ENCODE data around the gene CHMP2B. TPM values are rescaled to one million over a fixed set of nuclear protein-coding genes. Genes with fewer than 3 reads are reported as not detected.

Gene CHMP2B
- total RNA-seq, 2 experiments from 2014 or later, result 11.5 to 31.5 TPM

- Histone ChIP-seq H3K4me1 (ENCODE audit: insufficient read depth, low read length, poor library complexity, severe bottlenecking) (no peaks in the 10 kb centered on the region), H3K36me3 (ENCODE audit: insufficient read depth, low read length) (no peaks in the 10 kb centered on the region), H3K27ac (ENCODE audit: low read depth, low read length, poor library complexity, severe bottlenecking) (no peak overlapping the region), H3K9me2 (ENCODE audit: insufficient read depth, low read length) (no peaks in the 10 kb centered on the region), H3K4me2 (ENCODE audit: low read length) (no peak overlapping the region), H3K9me3 (ENCODE audit: low read length) (no peaks in the 10 kb centered on the region), H4K20me1 (ENCODE audit: insufficient read depth, low read length) (no peaks in the 10 kb centered on the region), H2AFZ (ENCODE audit: low read length) (no peak overlapping the region), H3K4me3 (ENCODE audit: low read depth, low read length, poor library complexity, severe bottlenecking) (no peak overlapping the region), H3K79me2 (ENCODE audit: insufficient read depth, low read depth, low read length) (no peaks in the 10 kb centered on the region)
- intact Hi-C loops (cut with micrococcal nuclease; ENCODE audit: unreplicated experiment), result no loop called here
- ChIA-PET CTCF (ENCODE audit: unreplicated experiment) (no interaction called here), POLR2A (no interaction called here)
- BruUV-seq (replicated peaks), result no TSS peak
- TF ChIP-seq, protein P1, sequence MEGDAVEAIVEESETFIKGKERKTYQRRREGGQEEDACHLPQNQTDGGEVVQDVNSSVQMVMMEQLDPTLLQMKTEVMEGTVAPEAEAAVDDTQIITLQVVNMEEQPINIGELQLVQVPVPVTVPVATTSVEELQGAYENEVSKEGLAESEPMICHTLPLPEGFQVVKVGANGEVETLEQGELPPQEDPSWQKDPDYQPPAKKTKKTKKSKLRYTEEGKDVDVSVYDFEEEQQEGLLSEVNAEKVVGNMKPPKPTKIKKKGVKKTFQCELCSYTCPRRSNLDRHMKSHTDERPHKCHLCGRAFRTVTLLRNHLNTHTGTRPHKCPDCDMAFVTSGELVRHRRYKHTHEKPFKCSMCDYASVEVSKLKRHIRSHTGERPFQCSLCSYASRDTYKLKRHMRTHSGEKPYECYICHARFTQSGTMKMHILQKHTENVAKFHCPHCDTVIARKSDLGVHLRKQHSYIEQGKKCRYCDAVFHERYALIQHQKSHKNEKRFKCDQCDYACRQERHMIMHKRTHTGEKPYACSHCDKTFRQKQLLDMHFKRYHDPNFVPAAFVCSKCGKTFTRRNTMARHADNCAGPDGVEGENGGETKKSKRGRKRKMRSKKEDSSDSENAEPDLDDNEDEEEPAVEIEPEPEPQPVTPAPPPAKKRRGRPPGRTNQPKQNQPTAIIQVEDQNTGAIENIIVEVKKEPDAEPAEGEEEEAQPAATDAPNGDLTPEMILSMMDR (conservative IDR thresholded peaks at IDR 0.05; ENCODE audit: low read length), result no peak
- no peak for TF ChIP-seq EZH2phosphoT487 (IDR thresholded peaks at IDR 0.05; ENCODE audit: borderline replicate concordance, low read depth, low read length)
- DNase-seq (ENCODE audit: low spot score), result no peak
Observed at GRCh38 chr3:87206070-87206469, 21.0 kb upstream of the CHMP2B start.

GRCh38 chr3:87206635-87207034 lies 20.5 kb upstream of the CHMP2B start:
- intact Hi-C loops (cut with micrococcal nuclease; ENCODE audit: unreplicated experiment), result no loop called here

GRCh38 chr3:87207460-87207859 lies 19.6 kb upstream of the CHMP2B start:
- CTCF ChIA-PET (ENCODE audit: unreplicated experiment), result no interaction called here

More at GRCh38 chr3:87206635-87207034, 20.5 kb upstream of the CHMP2B start:
- Histone ChIP-seq H3K4me2 (ENCODE audit: low read length) (no peak overlapping the region), H3K36me3 (ENCODE audit: insufficient read depth, low read length) (no peaks in the 10 kb centered on the region), H3K79me2 (ENCODE audit: insufficient read depth, low read depth, low read length) (no peaks in the 10 kb centered on the region), H3K4me1 (ENCODE audit: insufficient read depth, low read length, poor library complexity, severe bottlenecking) (no peaks in the 10 kb centered on the region), H3K27ac (ENCODE audit: low read depth, low read length, poor library complexity, severe bottlenecking) (no peak overlapping the region), H3K4me3 (ENCODE audit: low read depth, low read length, poor library complexity, severe bottlenecking) (no peak overlapping the region), H2AFZ (ENCODE audit: low read length) (no peak overlapping the region), H4K20me1 (ENCODE audit: insufficient read depth, low read length) (no peaks in the 10 kb centered on the region), H3K9me3 (ENCODE audit: low read length) (no peaks in the 10 kb centered on the region), H3K9me2 (ENCODE audit: insufficient read depth, low read length) (no peaks in the 10 kb centered on the region)
- no peak for DNase-seq (ENCODE audit: low spot score)
- no TSS peak for BruUV-seq (replicated peaks)
- TF ChIP-seq, protein P1 (conservative IDR thresholded peaks at IDR 0.05; ENCODE audit: low read length), result no peak
- no peak for TF ChIP-seq EZH2phosphoT487 (IDR thresholded peaks at IDR 0.05; ENCODE audit: borderline replicate concordance, low read depth, low read length)
- ChIA-PET CTCF (ENCODE audit: unreplicated experiment) (no interaction called here), POLR2A (no interaction called here)

More at GRCh38 chr3:87207460-87207859, 19.6 kb upstream of the CHMP2B start:
- Histone ChIP-seq H3K4me3 (ENCODE audit: low read depth, low read length, poor library complexity, severe bottlenecking) (no peak overlapping the region), H3K36me3 (ENCODE audit: insufficient read depth, low read length) (no peaks in the 10 kb centered on the region), H3K4me2 (ENCODE audit: low read length) (no peak overlapping the region), H4K20me1 (ENCODE audit: insufficient read depth, low read length) (no peaks in the 10 kb centered on the region), H3K4me1 (ENCODE audit: insufficient read depth, low read length, poor library complexity, severe bottlenecking) (no peaks in the 10 kb centered on the region), H3K79me2 (ENCODE audit: insufficient read depth, low read depth, low read length) (no peaks in the 10 kb centered on the region), H2AFZ (ENCODE audit: low read length) (no peak overlapping the region), H3K9me2 (ENCODE audit: insufficient read depth, low read length) (no peaks in the 10 kb centered on the region), H3K9me3 (ENCODE audit: low read length) (no peaks in the 10 kb centered on the region), H3K27ac (ENCODE audit: low read depth, low read length, poor library complexity, severe bottlenecking) (no peak overlapping the region)
- intact Hi-C loops (cut with micrococcal nuclease; ENCODE audit: unreplicated experiment), result no loop called here
- TF ChIP-seq, protein P1 (conservative IDR thresholded peaks at IDR 0.05; ENCODE audit: low read length), result no peak
- no peak for TF ChIP-seq EZH2phosphoT487 (IDR thresholded peaks at IDR 0.05; ENCODE audit: borderline replicate concordance, low read depth, low read length)
- no peak for DNase-seq (ENCODE audit: low spot score)
- POLR2A ChIA-PET, result no interaction called here
- no TSS peak for BruUV-seq (replicated peaks)
